Endodermal cell (in vitro differentiated cells): Measurements from ENCODE around the gene NXF1. TPM values are rescaled to one million over a fixed set of nuclear protein-coding genes. Genes with fewer than 3 reads are reported as not detected.
"Not testable (repeated sequence)": the region's sequence is repeated elsewhere in the genome, so short reads cannot be mapped to it uniquely, and the experiment has no call there.

Experiments used
- DNase-seq: peaks from one replicate; pipeline ENCODE4 v3.0.0-alpha.2; 2017
- H3K27ac ChIP-seq: 2 replicates; pipeline ENCODE4 v1.5.1; 2013; ENCODE audit warnings: mild to moderate bottlenecking, low read depth, low read length, moderate library complexity
- H3K27me3 ChIP-seq: 2 replicates; pipeline ENCODE4 v1.6.1; 2013; ENCODE audit warnings: mild to moderate bottlenecking, low read length, moderate library complexity; ENCODE audit not compliant: insufficient read depth, control insufficient read depth, poor library complexity, severe bottlenecking
- H3K36me3 ChIP-seq: 2 replicates; pipeline ENCODE4 v1.7.0; 2013; ENCODE audit warnings: mild to moderate bottlenecking, low read length, moderate library complexity; ENCODE audit not compliant: control insufficient read depth, insufficient read depth
- H3K4me1 ChIP-seq: one replicate; pipeline ENCODE4 v1.7.0; 2013; ENCODE audit warnings: low read length; ENCODE audit not compliant: control insufficient read depth, insufficient read depth
- H3K4me3 ChIP-seq: 2 replicates; pipeline ENCODE4 v1.5.1; 2013; ENCODE audit warnings: mild to moderate bottlenecking, low read length, moderate library complexity
- H3K9ac ChIP-seq: 2 replicates; pipeline ENCODE4 v1.6.1; 2013; ENCODE audit warnings: mild to moderate bottlenecking, low read length, moderate library complexity; ENCODE audit not compliant: poor library complexity, severe bottlenecking; ENCODE audit errors: extremely low read depth
- H3K9me3 ChIP-seq: 2 replicates; pipeline ENCODE4 v1.6.1; 2013; ENCODE audit warnings: mild to moderate bottlenecking, low read length, moderate library complexity; ENCODE audit not compliant: control insufficient read depth
- H3K27ac Mint-ChIP-seq: 2 replicates; pipeline ENCODE4 v1.8.0; 2020; ENCODE audit warnings: mixed read lengths
- H3K27me3 Mint-ChIP-seq: 2 replicates; pipeline ENCODE4 v1.8.0; 2021; ENCODE audit warnings: mild to moderate bottlenecking, mixed read lengths; ENCODE audit not compliant: insufficient read depth
- H3K36me3 Mint-ChIP-seq: 2 replicates; pipeline ENCODE4 v1.8.0; 2020; ENCODE audit warnings: low read depth, mixed read lengths
- H3K4me1 Mint-ChIP-seq: 2 replicates; pipeline ENCODE4 v1.8.0; 2020; ENCODE audit warnings: mixed read lengths
- H3K4me3 Mint-ChIP-seq: 2 replicates; pipeline ENCODE4 v1.8.0; 2020; ENCODE audit warnings: mild to moderate bottlenecking, moderate library complexity, mixed read lengths
- H3K9me3 Mint-ChIP-seq: 2 replicates; pipeline ENCODE4 v1.8.0; 2020; ENCODE audit warnings: mild to moderate bottlenecking, mixed read lengths
- WGBS, 2 experiments: methylation state at CpG; one replicate each; pipeline versions ENCODE4 v1.1.5 to v1.1.7; 2013; ENCODE audit warnings: missing lambda C conversion rate in 2 of 2, mixed read lengths in 1 of 2; ENCODE audit not compliant: insufficient coverage in 1 of 2, insufficient read length in 1 of 2; 5-methylcytosine and 5-hydroxymethylcytosine counted together
- total RNA-seq, 2 donors: library from RNA; stranded (reverse); fragmentation: NEBNext Ultra II Directional in 1 of 2; extraction: Animal tissue kit (Norgen Biotek cat#: 25700) in 1 of 2; gene quantifications; 2 replicates in 1 of 2; 3 replicates in 1 of 2; pipeline ENCODE4 v1.2.1, GENCODE V29; 2021
- TF ChIP-seq, protein P1 (sequence below): fragments of 200-600 bp; sonication (generic); conservative IDR thresholded peaks from 2 replicates; pipeline ENCODE4 v1.5.0; 2021; ENCODE audit warnings: antibody characterized with exemption, mild to moderate bottlenecking

NXF1 gene
- total RNA-seq, 2 donors from 2014 or later, result 45.8 to 61.4 TPM

- H3K9me3 ChIP-seq, result no peaks in the 10 kb centered on the region
- Mint-ChIP-seq H3K4me3 (peak within 1 kb of the TSS; percentile 85), H3K4me1 (peaks cover 15% of the 10 kb centered on the region), H3K36me3 (peaks cover 32% of the 10 kb centered on the region), H3K27me3 (no peaks in the 10 kb centered on the region), H3K9me3 (no peaks in the 10 kb centered on the region), H3K27ac (peak within 1 kb of the TSS; percentile 95)
- 1% methylated on average over 19 to 57 of the region's 60 CpGs for WGBS, 2 experiments
- peak within 1 kb of the TSS; percentile 95 for H3K27ac ChIP-seq
- H3K4me1 ChIP-seq, result no peaks in the 10 kb centered on the region
- H3K9ac ChIP-seq, result peak within 1 kb of the TSS; percentile 71
- H3K4me3 ChIP-seq, result peak within 1 kb of the TSS; percentile 98
- H3K27me3 ChIP-seq, result no peaks in the 10 kb centered on the region
- TF ChIP-seq, protein P1, sequence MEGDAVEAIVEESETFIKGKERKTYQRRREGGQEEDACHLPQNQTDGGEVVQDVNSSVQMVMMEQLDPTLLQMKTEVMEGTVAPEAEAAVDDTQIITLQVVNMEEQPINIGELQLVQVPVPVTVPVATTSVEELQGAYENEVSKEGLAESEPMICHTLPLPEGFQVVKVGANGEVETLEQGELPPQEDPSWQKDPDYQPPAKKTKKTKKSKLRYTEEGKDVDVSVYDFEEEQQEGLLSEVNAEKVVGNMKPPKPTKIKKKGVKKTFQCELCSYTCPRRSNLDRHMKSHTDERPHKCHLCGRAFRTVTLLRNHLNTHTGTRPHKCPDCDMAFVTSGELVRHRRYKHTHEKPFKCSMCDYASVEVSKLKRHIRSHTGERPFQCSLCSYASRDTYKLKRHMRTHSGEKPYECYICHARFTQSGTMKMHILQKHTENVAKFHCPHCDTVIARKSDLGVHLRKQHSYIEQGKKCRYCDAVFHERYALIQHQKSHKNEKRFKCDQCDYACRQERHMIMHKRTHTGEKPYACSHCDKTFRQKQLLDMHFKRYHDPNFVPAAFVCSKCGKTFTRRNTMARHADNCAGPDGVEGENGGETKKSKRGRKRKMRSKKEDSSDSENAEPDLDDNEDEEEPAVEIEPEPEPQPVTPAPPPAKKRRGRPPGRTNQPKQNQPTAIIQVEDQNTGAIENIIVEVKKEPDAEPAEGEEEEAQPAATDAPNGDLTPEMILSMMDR, result no peak
- peak; percentile 99 for DNase-seq
- peaks cover 19% of the 10 kb centered on the region for H3K36me3 ChIP-seq
Observed at GRCh38 chr11:62771144-62772021, 33.9 kb downstream of the NXF1 start, which contains the start of gene TAF6L. TAF6L (plus strand) TSS chr11:62771396; CDS start chr11:62775784, 4,388 bp downstream.

GRCh38 chr11:62770778-62771143 is 34.5 kb downstream of the NXF1 start:
- DNase-seq, result peak; percentile 78
- Mint-ChIP-seq H3K4me3 (peak overlapping the region; percentile 85), H3K36me3 (peaks cover 31% of the 10 kb centered on the region), H3K27me3 (no peaks in the 10 kb centered on the region), H3K4me1 (peaks cover 15% of the 10 kb centered on the region), H3K9me3 (no peaks in the 10 kb centered on the region), H3K27ac (peak overlapping the region; percentile 95)
- H3K27ac ChIP-seq, result peak overlapping the region; percentile 95
- no peaks in the 10 kb centered on the region for H3K27me3 ChIP-seq
- peak overlapping the region; percentile 71 for H3K9ac ChIP-seq
- peak overlapping the region; percentile 98 for H3K4me3 ChIP-seq
- WGBS, 2 experiments, result 11 to 17% methylated on average over 9 to 18 of the region's 18 CpGs
- no peaks in the 10 kb centered on the region for H3K4me1 ChIP-seq
- TF ChIP-seq, protein P1, result no peak
- peaks cover 18% of the 10 kb centered on the region for H3K36me3 ChIP-seq
- H3K9me3 ChIP-seq, result no peaks in the 10 kb centered on the region

DNA sequence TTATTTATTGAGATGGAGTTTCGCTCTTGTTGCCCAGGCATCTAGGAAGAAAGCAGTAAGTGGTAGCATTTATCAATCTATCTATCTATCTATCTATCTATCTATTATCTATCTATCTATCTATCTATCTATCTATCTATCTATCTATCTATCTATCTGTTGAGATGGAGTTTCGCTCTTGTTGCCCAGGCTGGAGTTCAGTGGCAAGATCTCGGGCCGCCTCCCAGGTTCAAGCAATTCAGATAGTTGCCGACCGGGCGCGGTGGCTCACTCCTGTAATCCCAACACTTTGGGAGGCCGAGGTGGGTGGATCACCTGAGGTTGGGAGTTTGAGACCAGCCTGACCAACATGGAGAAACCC is 44.4 kb downstream of the NXF1 start:
- DNase-seq, result peak; percentile 66

More for the DNA sequence above, 44.4 kb downstream of the NXF1 start:
- not testable (repeated sequence) for H3K27ac ChIP-seq, H3K9me3 ChIP-seq, H3K9me3 Mint-ChIP-seq, H3K27me3 Mint-ChIP-seq, H3K27me3 ChIP-seq, H3K9ac ChIP-seq, H3K4me3 ChIP-seq
- Mint-ChIP-seq H3K4me1 (peaks cover 22% of the 10 kb centered on the region), H3K36me3 (peaks cover 21% of the 10 kb centered on the region), H3K4me3 (peak overlapping the region; percentile 96), H3K27ac (peak overlapping the region; percentile 75)
- H3K4me1 ChIP-seq, result peaks cover 12% of the 10 kb centered on the region
- peaks cover 11% of the 10 kb centered on the region for H3K36me3 ChIP-seq
- WGBS, 2 experiments, result 58 to 60% methylated on average over 7 to 8 of the region's 9 CpGs
